Astrocyte of the cerebellum (primary cell): Measurements from ENCODE around the gene SPN.
A peak's percentile ranks its signal among the peaks of the same experiment; 100 is the strongest.
"Not testable (repeated sequence)": the region's sequence is repeated elsewhere in the genome, so short reads cannot be mapped to it uniquely, and the experiment has no call there.

Experiments
- DNase-seq: peaks from one replicate; pipeline ENCODE4 v3.0.0-alpha.2; 2011; ENCODE audit warnings: low read depth
- H3K4me3 ChIP-seq: 2 replicates; pipeline ENCODE4 v1.5.1; 2011; ENCODE audit warnings: mild to moderate bottlenecking, low read depth, low read length, moderate library complexity
- in situ Hi-C: cut with HindIII; loops from 2 replicates; pipeline ENCODE4 v1.10.0; 2017; ENCODE audit warnings: low sequenced_read_pairs
- TF ChIP-seq, protein P1 (sequence below): IDR thresholded peaks from 2 replicates; pipeline ENCODE4 v1.5.1; 2012; ENCODE audit warnings: low read length, low read depth, moderate library complexity, mild to moderate bottlenecking; ENCODE audit errors: missing control alignments

The SPN gene

DNA sequence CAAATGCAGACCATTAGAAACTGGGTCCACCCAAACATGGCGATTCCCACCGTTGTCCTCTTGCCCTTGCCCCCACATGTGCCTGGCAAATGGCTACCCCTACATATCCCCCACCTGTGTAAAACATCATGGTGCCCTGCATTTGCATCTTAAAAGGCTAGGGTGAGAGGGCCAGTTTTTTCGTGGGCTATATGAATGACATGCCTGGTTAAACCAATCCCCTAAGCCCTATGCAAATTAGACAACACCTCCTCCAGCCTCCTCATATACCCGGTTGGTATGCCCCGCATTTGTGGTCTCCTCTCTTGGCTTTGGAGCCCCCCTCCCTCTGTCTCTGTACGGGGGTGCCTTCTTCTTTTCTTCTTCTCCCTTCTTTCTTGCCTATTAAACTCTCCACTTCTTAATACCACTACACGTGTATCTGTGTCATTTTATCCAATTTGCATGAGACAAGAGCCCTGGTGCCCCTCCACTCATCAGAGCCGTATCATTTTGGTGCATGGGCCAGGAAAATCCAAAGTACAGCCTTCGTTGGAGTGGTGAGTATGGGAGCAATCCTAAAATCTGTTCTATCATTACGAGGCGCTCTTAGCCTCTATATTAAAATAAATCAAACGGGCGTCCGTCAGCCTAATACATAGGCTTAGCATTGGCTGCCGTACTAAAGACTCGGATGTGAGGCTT lies 46.0 kb downstream of the SPN start:
- in situ Hi-C loops: no loop called here
- TF ChIP-seq, protein P1, sequence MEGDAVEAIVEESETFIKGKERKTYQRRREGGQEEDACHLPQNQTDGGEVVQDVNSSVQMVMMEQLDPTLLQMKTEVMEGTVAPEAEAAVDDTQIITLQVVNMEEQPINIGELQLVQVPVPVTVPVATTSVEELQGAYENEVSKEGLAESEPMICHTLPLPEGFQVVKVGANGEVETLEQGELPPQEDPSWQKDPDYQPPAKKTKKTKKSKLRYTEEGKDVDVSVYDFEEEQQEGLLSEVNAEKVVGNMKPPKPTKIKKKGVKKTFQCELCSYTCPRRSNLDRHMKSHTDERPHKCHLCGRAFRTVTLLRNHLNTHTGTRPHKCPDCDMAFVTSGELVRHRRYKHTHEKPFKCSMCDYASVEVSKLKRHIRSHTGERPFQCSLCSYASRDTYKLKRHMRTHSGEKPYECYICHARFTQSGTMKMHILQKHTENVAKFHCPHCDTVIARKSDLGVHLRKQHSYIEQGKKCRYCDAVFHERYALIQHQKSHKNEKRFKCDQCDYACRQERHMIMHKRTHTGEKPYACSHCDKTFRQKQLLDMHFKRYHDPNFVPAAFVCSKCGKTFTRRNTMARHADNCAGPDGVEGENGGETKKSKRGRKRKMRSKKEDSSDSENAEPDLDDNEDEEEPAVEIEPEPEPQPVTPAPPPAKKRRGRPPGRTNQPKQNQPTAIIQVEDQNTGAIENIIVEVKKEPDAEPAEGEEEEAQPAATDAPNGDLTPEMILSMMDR: no peak
- no peak overlapping the region for H3K4me3 ChIP-seq
- DNase-seq: no peak

DNA sequence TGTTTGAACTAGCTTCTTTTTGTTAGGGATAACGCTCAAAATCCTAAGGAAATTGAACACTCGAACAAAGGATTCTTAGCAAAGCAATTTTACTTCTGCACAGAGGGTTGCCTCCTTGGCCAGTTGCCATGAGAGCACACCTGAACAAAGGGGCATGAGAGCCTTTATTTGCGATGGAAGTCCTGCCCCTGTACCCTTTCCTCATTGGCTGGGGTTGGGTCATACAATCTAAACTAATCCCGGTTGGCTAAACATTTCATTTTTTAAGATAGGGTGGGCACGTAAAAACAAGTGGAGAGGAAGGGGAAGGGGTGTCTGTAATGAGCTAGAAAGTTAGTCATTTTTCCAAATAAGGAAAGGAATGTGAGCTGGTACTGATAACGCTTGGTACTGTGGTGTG lies 46.6 kb downstream of the SPN start:
- H3K4me3 ChIP-seq, in situ Hi-C loops, DNase-seq: not testable (repeated sequence)

DNA sequence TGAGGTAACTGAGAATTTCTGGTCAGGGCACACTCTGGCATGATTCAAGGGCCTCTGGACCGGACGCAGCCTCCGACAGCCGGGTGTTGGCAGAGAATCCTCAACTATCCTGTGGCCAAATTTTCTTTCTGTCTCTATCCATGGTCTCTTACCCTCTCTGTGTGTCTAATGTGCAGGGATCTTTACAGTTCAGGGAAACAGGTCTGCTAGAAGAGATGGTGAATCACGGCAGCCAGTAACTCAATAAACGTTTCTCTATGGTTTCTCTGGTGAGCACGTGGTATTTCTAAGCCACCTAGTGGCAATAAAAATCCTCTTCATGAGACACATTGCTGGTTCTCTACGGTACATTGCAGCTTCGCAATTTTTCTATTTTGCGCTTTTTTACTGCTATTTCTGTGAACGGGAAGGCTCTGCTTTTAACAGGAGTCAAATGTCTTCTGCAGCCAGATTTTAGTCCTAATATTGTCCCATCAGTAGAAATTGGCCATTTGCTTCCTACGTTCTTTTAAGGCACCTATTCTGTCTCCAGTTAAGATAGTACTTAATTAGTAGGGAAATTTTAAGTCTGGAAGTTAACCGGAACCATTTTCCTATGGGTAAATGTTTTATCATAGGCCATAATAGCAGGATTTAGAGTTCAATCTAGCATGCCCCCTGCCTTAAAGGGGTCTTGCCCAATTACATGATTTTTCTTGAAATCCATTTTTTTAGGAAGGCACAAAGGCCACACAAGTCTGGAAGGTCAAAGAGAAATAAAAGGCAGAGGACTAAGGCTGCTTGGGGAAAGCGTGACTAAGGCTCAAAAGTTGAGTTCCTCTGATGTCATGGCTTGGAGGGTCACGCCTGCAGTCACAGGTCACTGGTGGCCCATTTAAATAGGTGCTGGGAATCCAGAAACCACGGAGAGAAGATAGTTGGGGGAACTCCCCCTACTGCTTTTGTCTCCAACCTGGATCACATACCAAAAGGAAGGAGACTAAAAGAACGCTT lies 47.5 kb downstream of the SPN start:
- TF ChIP-seq, protein P1: peak; percentile 60
- peak; percentile 35 for DNase-seq
- in situ Hi-C loops: no loop called here
- no peak overlapping the region for H3K4me3 ChIP-seq

DNA sequence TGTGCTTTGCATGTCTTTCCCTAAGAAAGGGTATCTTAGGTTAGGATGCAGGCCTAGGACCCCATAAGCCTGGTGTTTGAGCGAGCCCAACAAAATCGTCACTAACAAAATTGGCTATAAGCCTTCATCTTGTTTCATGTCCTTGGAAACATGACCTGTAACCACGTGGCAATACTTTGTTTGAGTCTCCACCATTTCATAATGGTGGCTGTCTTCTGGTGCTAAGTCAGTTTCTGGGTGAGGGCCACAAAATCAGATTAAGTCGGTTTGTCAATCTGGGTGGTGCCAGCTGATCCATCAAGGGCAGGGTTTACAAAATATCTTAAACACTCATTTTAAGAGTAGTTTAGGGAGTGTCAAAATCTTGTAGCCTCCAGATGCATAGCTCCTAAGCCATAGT lies 49.8 kb downstream of the SPN start:
- DNase-seq: no peak
- in situ Hi-C loops: no loop called here
- TF ChIP-seq, protein P1: no peak
- no peak overlapping the region for H3K4me3 ChIP-seq

DNA sequence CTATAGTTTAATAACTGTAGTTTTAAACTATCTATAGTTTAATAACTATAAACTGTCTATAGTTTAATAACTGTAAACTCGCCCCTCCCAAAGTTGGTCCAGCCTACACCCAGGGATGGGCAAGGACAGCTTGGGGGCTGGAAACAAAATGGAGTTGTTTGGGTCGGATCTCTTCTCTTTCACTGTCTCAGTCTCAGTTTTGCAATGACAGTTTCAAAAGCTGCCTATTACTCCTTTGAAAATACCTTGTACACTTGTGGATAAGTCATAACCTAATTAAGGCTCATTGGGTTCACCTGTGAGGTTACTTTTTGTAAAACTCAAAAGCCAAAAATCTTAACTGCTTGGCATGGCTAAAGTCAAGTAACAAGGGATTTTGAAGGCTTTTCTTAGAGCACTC lies 51.3 kb downstream of the SPN start:
- TF ChIP-seq, protein P1: no peak
- in situ Hi-C loops: no loop called here
- no peak overlapping the region for H3K4me3 ChIP-seq
- DNase-seq: no peak

DNA sequence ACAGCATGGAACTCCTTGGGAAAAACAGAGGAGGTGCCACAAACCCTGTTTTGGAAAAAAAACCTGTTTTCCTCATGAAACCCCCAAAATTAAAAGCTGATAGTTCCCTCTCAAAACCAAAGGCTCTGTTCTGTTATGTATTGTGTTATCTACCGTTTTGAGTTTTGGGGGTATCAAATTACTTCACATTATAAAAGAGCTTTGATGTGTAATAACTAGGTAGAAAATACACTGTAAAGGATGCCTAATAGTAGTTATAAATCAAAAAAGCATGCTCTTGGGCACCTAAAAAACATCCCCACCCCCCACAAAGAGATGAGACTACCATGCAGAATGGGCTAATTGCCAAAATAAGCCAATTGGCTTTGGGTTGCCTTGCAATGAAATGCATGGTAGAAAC lies 51.9 kb downstream of the SPN start:
- H3K4me3 ChIP-seq: no peak overlapping the region
- in situ Hi-C loops: no loop called here

More for the DNA sequence above, 51.9 kb downstream of the SPN start:
- no peak for DNase-seq
- TF ChIP-seq, protein P1: no peak
